ENCODE data around the gene FRMD1. TPM values are rescaled to one million over a fixed set of nuclear protein-coding genes. Genes with fewer than 3 reads are reported as not detected.

Gene FRMD1
- total RNA-seq, 2 experiments from 2014 or later = not detected

DNA sequence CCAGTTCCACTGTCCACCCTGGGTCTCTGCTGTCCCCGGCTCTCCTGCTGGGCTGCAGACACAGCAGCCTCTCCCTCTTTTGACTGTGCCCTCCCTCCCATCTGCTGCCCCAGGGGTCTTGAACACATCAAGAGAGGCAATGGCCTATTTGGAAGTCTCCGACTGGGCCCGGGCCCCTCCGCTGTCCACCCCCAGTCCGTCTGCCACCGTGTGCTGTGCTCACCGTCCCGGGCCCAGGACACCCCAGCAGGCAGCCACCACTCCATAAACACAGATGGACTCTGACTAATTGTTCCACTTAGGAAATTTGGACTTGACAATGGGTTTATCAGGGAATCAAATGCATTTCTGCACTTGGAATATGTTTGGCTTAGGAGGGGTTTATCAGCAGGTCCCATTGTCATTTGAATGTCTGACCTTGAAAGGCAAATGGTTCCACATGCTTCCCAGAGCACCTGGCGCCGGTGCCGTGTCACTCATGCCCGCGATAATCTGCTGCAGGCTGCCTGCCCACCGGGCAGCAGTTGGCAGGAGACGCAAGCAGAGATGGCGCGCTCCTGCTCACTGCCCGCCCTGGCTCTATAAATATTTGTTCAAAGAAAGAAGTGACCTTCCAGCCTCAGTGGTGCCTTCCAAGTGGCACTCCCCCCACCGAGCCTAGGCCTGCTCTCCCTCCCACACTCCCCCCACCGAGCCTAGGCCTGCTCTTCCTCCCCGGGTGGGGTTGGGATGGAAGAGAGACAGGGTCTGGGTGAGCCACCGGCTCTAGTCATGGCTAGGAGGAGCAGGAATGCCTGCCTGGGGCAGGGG, 18.8 kb upstream of the FRMD1 start:
- no peaks in the 10 kb centered on the region for H3K4me1 ChIP-seq (ENCODE audit: insufficient read depth, low read length)
- intact Hi-C loops (cut with DNase I, micrococcal nuclease) = no loop called here
- Mint-ChIP-seq H3K27ac (no peak overlapping the region), H3K9me3 (no peaks in the 10 kb centered on the region), H3K27me3 (peaks cover 20% of the 10 kb centered on the region), H3K36me3 (ENCODE audit: low read depth) (no peaks in the 10 kb centered on the region), H3K4me1 (ENCODE audit: low read depth) (no peaks in the 10 kb centered on the region), H3K4me3 (no peak overlapping the region)
- ChIA-PET CTCF (no interaction called here), POLR2A (no interaction called here)
- ATAC-seq (ENCODE audit: poor library complexity) (no peak), DNase-seq (no peak)
- H3K36me3 ChIP-seq (ENCODE audit: insufficient read depth, low read length) = no peaks in the 10 kb centered on the region
- H3K27me3 ChIP-seq (ENCODE audit: control insufficient read depth in 1 of 2, insufficient read depth in 2 of 2, low read length in 2 of 2) = peaks cover 6 to 16% of the 10 kb centered on the region in 2 experiments
- no peak overlapping the region for H3K27ac ChIP-seq (ENCODE audit: low read depth in 1 of 2, low read length in 2 of 2)
- TF ChIP-seq, protein P1, sequence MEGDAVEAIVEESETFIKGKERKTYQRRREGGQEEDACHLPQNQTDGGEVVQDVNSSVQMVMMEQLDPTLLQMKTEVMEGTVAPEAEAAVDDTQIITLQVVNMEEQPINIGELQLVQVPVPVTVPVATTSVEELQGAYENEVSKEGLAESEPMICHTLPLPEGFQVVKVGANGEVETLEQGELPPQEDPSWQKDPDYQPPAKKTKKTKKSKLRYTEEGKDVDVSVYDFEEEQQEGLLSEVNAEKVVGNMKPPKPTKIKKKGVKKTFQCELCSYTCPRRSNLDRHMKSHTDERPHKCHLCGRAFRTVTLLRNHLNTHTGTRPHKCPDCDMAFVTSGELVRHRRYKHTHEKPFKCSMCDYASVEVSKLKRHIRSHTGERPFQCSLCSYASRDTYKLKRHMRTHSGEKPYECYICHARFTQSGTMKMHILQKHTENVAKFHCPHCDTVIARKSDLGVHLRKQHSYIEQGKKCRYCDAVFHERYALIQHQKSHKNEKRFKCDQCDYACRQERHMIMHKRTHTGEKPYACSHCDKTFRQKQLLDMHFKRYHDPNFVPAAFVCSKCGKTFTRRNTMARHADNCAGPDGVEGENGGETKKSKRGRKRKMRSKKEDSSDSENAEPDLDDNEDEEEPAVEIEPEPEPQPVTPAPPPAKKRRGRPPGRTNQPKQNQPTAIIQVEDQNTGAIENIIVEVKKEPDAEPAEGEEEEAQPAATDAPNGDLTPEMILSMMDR (IDR thresholded peaks at IDR 0.05) = no peak
- H3K9me3 ChIP-seq (ENCODE audit: control insufficient read depth in 1 of 2, insufficient read depth in 1 of 2, low read length in 2 of 2) = peaks cover 0 to 33% of the 10 kb centered on the region in 2 experiments
- no peak overlapping the region for H3K4me3 ChIP-seq (ENCODE audit: low read length)

DNA sequence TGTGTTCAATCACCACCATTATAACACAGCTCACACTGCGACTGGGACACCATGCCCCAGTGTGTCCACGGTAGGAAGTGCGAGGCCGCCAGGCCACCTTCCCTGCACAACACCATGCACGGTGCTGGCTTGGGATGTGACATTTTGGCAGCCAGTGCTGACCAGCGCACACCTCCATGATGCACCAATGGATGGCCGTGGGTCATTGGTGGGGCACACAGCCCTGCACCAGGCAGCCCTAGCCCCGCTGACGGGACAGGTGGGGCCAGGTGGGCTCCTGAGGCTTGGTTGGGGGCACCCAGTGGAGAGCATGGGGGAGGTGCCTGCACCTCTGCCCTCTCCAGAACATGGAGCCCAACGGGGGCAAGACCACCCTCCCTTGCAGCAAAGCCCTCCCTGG, 18.2 kb upstream of the FRMD1 start:
- TF ChIP-seq, protein P1 (IDR thresholded peaks at IDR 0.05) = no peak
- peaks cover 6 to 16% of the 10 kb centered on the region in 2 experiments for H3K27me3 ChIP-seq (ENCODE audit: control insufficient read depth in 1 of 2, insufficient read depth in 2 of 2, low read length in 2 of 2)
- H3K27ac ChIP-seq (ENCODE audit: low read depth in 1 of 2, low read length in 2 of 2) = no peak overlapping the region
- H3K36me3 Mint-ChIP-seq (ENCODE audit: low read depth) = no peaks in the 10 kb centered on the region
- H3K27me3 Mint-ChIP-seq = peaks cover 13% of the 10 kb centered on the region
- no peak overlapping the region for H3K27ac Mint-ChIP-seq
- DNase-seq = no peak
- ChIA-PET POLR2A (no interaction called here), CTCF (no interaction called here)
- no peaks in the 10 kb centered on the region for H3K9me3 Mint-ChIP-seq
- ATAC-seq (ENCODE audit: poor library complexity) = no peak
- no peaks in the 10 kb centered on the region for H3K36me3 ChIP-seq (ENCODE audit: insufficient read depth, low read length)
- no peak overlapping the region for H3K4me3 Mint-ChIP-seq
- H3K4me3 ChIP-seq (ENCODE audit: low read length) = no peak overlapping the region
- H3K4me1 ChIP-seq (ENCODE audit: insufficient read depth, low read length) = no peaks in the 10 kb centered on the region
- intact Hi-C loops (cut with DNase I, micrococcal nuclease) = no loop called here
- no peaks in the 10 kb centered on the region for H3K4me1 Mint-ChIP-seq (ENCODE audit: low read depth)
- peaks cover 0 to 39% of the 10 kb centered on the region in 2 experiments for H3K9me3 ChIP-seq (ENCODE audit: control insufficient read depth in 1 of 2, insufficient read depth in 1 of 2, low read length in 2 of 2)

DNA sequence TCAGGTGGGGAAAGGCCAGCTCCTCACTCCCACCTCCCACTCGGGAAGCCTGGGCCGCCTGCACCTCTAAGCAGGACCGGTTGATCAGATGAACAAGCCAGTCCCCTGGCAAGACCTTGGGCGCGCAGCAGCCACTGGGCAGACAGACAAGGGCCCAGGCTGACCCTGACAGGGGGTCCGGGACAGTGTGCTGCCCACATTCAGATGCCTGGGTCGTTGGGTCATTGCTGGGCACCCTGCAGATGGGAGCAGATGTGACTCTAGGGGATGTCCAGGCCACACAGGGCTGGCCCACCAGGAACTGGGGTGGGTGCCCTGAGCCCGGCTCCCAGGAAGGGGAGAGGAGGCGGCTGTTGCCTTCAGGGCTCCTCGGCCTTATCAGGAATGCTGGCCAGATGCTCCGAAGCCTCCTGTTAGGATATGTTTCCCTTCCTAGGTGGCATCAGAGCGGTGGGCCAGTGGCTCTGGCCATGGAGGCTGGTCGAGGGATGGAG, 17.3 kb upstream of the FRMD1 start:
- ChIA-PET CTCF (no interaction called here), POLR2A (no interaction called here)
- Mint-ChIP-seq H3K4me3 (no peak overlapping the region), H3K27ac (no peak overlapping the region), H3K9me3 (no peaks in the 10 kb centered on the region), H3K27me3 (peaks cover 9% of the 10 kb centered on the region), H3K36me3 (ENCODE audit: low read depth) (no peaks in the 10 kb centered on the region), H3K4me1 (ENCODE audit: low read depth) (no peaks in the 10 kb centered on the region)
- no peaks in the 10 kb centered on the region for H3K36me3 ChIP-seq (ENCODE audit: insufficient read depth, low read length)
- DNase-seq (no peak), ATAC-seq (ENCODE audit: poor library complexity) (no peak)
- peaks cover 6 to 16% of the 10 kb centered on the region in 2 experiments for H3K27me3 ChIP-seq (ENCODE audit: control insufficient read depth in 1 of 2, insufficient read depth in 2 of 2, low read length in 2 of 2)
- TF ChIP-seq, protein P1 (IDR thresholded peaks at IDR 0.05) = no peak
- H3K9me3 ChIP-seq (ENCODE audit: control insufficient read depth in 1 of 2, insufficient read depth in 1 of 2, low read length in 2 of 2) = peaks cover 0 to 43% of the 10 kb centered on the region in 2 experiments
- H3K4me1 ChIP-seq (ENCODE audit: insufficient read depth, low read length) = no peaks in the 10 kb centered on the region
- no peak overlapping the region for H3K27ac ChIP-seq (ENCODE audit: low read depth in 1 of 2, low read length in 2 of 2)
- H3K4me3 ChIP-seq (ENCODE audit: low read length) = no peak overlapping the region
- intact Hi-C loops (cut with DNase I, micrococcal nuclease) = no loop called here

All from CD4-positive, alpha-beta T cell (primary cell).